ENCODE data around the gene WNT10A.

Gene WNT10A

DNA sequence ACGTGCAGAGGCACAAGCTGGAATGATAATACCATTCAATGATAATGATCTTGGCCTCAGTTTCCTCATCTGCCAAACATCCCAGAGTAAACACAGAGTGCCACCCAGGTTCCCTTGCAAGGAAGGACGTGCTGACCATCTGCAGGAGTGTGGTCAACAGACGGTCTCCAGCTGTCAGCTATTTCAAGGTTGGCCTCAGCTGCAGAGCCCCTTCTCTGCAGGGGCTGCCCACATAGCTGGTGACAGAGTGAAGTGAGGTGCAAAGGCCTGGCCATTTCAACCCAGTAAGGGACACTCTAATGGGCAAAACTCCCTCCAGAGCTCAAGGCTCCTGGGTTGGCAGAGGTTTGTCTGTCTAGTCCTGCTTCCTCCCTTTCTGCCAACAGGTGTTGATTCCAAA is 29.4 kb upstream of the WNT10A start:
- TF ChIP-seq SIN3A (IDR thresholded peaks at IDR 0.05; ENCODE audit: borderline replicate concordance, insufficient read depth, low read length): no peak
- TF ChIP-seq, protein P1, sequence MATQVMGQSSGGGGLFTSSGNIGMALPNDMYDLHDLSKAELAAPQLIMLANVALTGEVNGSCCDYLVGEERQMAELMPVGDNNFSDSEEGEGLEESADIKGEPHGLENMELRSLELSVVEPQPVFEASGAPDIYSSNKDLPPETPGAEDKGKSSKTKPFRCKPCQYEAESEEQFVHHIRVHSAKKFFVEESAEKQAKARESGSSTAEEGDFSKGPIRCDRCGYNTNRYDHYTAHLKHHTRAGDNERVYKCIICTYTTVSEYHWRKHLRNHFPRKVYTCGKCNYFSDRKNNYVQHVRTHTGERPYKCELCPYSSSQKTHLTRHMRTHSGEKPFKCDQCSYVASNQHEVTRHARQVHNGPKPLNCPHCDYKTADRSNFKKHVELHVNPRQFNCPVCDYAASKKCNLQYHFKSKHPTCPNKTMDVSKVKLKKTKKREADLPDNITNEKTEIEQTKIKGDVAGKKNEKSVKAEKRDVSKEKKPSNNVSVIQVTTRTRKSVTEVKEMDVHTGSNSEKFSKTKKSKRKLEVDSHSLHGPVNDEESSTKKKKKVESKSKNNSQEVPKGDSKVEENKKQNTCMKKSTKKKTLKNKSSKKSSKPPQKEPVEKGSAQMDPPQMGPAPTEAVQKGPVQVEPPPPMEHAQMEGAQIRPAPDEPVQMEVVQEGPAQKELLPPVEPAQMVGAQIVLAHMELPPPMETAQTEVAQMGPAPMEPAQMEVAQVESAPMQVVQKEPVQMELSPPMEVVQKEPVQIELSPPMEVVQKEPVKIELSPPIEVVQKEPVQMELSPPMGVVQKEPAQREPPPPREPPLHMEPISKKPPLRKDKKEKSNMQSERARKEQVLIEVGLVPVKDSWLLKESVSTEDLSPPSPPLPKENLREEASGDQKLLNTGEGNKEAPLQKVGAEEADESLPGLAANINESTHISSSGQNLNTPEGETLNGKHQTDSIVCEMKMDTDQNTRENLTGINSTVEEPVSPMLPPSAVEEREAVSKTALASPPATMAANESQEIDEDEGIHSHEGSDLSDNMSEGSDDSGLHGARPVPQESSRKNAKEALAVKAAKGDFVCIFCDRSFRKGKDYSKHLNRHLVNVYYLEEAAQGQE (IDR thresholded peaks at IDR 0.05; ENCODE audit: insufficient read depth in 1 of 2, low read depth in 2 of 2, low read length in 2 of 2): no peak
- no peak for TF ChIP-seq POLR2AphosphoS5 (IDR thresholded peaks at IDR 0.05; ENCODE audit: low read depth, low read length)
- TF ChIP-seq FOXP2 (optimal IDR thresholded peaks at IDR 0.05; ENCODE audit: borderline replicate concordance, extremely low read depth, extremely low read length, insufficient read depth): no peak
- no peak for TF ChIP-seq TAF1 (IDR thresholded peaks at IDR 0.05; ENCODE audit: borderline replicate concordance, insufficient read depth, low read length)

- no peak for TF ChIP-seq SIN3A (IDR thresholded peaks at IDR 0.05; ENCODE audit: borderline replicate concordance, insufficient read depth, low read length)
- TF ChIP-seq, protein P1 (IDR thresholded peaks at IDR 0.05; ENCODE audit: insufficient read depth in 1 of 2, low read depth in 2 of 2, low read length in 2 of 2): no peak
- TF ChIP-seq TAF1 (IDR thresholded peaks at IDR 0.05; ENCODE audit: borderline replicate concordance, insufficient read depth, low read length): no peak
- TF ChIP-seq FOXP2 (optimal IDR thresholded peaks at IDR 0.05; ENCODE audit: borderline replicate concordance, extremely low read depth, extremely low read length, insufficient read depth): no peak
- no peak for TF ChIP-seq POLR2AphosphoS5 (IDR thresholded peaks at IDR 0.05; ENCODE audit: low read depth, low read length)
Observed at GRCh38 chr2:218852911-218853667, 27.6 kb upstream of the WNT10A start.

DNA sequence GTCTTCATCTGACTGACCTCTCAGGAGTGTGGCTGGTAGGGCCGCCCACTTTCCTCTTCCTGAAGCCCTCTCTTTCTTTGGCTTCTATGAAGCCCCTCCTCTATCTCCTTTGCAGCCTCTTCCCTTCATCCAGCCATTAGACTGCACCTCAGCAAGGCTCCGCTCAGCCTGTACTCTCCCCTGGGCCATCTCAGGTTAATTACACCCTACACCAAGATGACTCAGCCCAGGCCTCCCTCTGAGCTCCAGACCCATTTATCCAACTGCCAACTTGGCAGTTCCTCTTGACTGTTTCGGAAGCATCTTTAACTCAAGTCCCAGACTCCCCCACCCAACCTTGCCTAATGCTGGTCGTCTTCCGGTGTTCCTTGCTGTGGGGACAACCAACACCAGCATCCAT is 26.9 kb upstream of the WNT10A start:
- no peak for TF ChIP-seq SIN3A (IDR thresholded peaks at IDR 0.05; ENCODE audit: borderline replicate concordance, insufficient read depth, low read length)
- no peak for TF ChIP-seq POLR2AphosphoS5 (IDR thresholded peaks at IDR 0.05; ENCODE audit: low read depth, low read length)
- TF ChIP-seq, protein P1 (IDR thresholded peaks at IDR 0.05; ENCODE audit: insufficient read depth in 1 of 2, low read depth in 2 of 2, low read length in 2 of 2): no peak
- no peak for TF ChIP-seq FOXP2 (optimal IDR thresholded peaks at IDR 0.05; ENCODE audit: borderline replicate concordance, extremely low read depth, extremely low read length, insufficient read depth)
- no peak for TF ChIP-seq TAF1 (IDR thresholded peaks at IDR 0.05; ENCODE audit: borderline replicate concordance, insufficient read depth, low read length)

GRCh38 chr2:218854860-218855259 is 25.8 kb upstream of the WNT10A start:
- TF ChIP-seq SIN3A (IDR thresholded peaks at IDR 0.05; ENCODE audit: borderline replicate concordance, insufficient read depth, low read length) (no peak), FOXP2 (optimal IDR thresholded peaks at IDR 0.05; ENCODE audit: borderline replicate concordance, extremely low read depth, extremely low read length, insufficient read depth) (no peak), TAF1 (IDR thresholded peaks at IDR 0.05; ENCODE audit: borderline replicate concordance, insufficient read depth, low read length) (no peak), POLR2AphosphoS5 (IDR thresholded peaks at IDR 0.05; ENCODE audit: low read depth, low read length) (no peak)
- TF ChIP-seq, protein P1 (IDR thresholded peaks at IDR 0.05; ENCODE audit: insufficient read depth in 1 of 2, low read depth in 2 of 2, low read length in 2 of 2): no peak

Measured in PFSK-1 (cell line).